ENCODE results near the gene SIPA1L3.

Gene SIPA1L3

DNA sequence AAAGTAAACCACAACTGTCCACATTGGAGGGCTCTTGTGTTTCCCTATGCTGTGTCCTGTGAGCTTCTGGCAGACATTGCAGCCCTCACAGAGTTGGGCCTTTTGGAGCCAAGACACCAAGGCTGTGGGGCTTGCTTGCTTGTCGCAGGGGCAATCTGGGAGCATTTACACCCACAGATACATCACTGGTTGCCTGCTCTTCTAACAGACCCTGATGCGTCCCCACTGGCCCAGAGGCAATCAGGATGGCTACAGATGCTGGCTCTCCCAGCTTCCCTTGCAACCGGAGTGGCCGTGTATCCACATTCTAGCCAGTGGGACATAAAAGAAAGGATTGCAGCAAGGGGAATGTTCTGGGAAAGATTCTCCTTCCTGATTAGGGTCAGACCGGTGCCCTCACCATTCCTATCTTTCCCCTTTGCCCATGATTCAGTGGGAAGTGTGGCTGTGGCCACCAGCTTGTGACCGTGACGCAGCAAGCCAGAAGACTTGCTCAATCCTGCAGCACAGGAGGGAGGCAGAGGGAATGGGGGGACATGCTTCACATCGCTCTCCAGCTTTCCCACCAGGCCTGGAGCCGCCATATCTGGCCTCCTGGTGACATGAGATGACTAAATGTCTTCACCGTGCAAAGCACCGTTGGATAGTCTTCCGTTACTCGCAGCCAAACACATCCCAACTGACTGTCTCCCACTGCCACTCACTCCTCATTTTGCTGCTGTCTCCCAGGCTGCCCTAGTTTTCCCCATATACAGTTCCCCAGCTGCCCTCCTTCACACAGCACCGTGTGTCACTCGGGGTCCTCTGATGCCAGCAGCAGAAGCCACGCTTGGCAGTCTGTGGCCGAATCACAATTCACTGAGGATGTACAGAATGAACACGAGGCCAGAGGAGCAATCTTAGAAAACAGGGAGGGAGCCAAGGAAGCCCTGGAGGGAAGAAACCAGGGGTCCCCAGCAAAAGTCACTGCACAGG is 166.1 kb downstream of the SIPA1L3 start:
- DNase-seq (ENCODE audit: low read depth): no peak
- no peak for TF ChIP-seq CTCF (IDR thresholded peaks at IDR 0.05; ENCODE audit: insufficient read depth, low read depth, low read length, missing control alignments)
- H3K4me3 ChIP-seq (ENCODE audit: low read length): no peak overlapping the region

DNA sequence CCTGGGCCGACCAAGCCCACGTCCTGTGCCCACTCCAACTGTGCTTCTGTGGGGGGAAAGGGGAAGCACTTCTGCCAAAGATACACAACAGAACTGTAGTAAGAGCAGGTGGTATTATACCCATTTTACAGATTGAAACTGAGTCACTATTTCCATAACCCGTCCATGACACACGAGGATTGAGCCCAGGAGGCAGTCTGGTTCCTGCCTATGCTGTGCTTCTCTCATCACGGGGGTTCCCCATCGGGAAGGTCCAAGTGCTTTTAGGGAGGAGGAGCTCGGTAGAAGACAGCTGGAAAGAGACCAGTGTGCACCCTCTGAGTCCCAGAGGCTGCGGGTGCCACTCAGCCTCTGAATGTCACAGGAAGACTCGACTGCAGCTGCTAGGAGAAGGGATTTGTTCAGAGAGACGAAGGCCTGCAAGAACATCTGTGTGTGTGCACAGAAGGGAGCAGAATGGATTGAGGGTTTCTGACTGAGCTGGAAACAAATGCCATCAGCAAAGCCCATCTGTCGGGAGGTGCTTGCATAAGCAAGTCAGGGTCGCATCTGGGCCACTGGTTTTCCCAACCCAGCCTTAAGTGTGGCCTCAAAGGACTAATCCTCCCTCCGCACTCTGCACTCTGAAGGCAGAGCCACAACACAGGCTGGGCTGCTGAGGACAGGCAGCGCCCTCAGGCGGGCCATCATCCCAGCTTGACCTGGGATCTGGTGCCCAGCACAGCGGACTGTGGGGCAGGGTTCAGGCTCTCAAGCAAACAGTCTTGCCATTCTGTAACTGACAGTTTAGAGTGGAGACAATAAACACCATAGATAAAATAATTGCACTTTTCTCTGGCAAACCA is 167.1 kb downstream of the SIPA1L3 start:
- no peak for DNase-seq (ENCODE audit: low read depth)
- TF ChIP-seq CTCF (IDR thresholded peaks at IDR 0.05; ENCODE audit: insufficient read depth, low read depth, low read length, missing control alignments): no peak
- H3K4me3 ChIP-seq (ENCODE audit: low read length): no peak overlapping the region

DNA sequence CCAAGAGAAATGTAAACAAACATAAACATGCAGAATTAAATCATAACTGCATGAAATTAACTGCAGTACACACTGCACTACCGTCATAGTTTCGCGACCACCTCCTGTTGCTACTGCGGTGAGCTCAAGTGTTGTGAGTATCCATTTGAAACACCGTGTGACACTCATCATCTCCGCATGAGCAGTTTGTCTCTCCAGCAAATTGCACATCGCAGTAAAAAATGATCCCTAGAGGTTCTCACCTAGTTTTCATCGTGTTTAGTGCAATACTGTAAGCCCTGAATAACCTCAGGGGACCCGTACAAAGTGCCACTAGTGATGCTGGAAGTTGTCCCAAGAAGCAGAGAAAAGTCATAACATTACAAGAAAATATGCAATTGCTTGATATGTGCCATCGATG is 169.3 kb downstream of the SIPA1L3 start:
- no peak for TF ChIP-seq CTCF (IDR thresholded peaks at IDR 0.05; ENCODE audit: insufficient read depth, low read depth, low read length, missing control alignments)
- H3K4me3 ChIP-seq (ENCODE audit: low read length): no peak overlapping the region
- no peak for DNase-seq (ENCODE audit: low read depth)

- DNase-seq (ENCODE audit: low read depth): no peak
- TF ChIP-seq CTCF (IDR thresholded peaks at IDR 0.05; ENCODE audit: insufficient read depth, low read depth, low read length, missing control alignments): no peak
- H3K4me3 ChIP-seq (ENCODE audit: low read length): no peak overlapping the region
Measured at GRCh38 chr19:38078302-38078930, 171.4 kb downstream of the SIPA1L3 start.

DNA sequence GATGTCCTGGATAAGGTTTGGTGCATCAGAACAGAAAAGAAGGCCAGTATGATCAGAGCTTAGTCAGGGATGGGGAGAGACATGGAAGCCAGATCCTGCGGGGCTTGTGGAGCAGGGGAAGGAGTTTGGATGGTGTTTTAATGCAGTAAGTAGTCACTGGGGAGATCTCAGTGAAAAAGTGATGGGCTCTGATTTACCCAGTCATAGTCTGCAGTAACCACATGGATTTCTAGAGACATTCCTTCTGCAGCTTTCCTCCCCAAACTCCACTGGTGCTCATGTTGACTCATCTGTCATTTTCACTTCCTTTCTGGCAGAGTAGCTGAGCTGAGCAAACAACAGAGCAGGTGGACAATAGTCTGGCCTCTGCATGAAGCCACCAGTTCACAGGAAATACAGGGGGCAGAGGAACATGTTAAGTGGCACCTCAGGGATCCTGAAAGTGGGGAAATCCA is 172.9 kb downstream of the SIPA1L3 start:
- TF ChIP-seq CTCF (IDR thresholded peaks at IDR 0.05; ENCODE audit: insufficient read depth, low read depth, low read length, missing control alignments): no peak
- DNase-seq (ENCODE audit: low read depth): peak; percentile 67
- H3K4me3 ChIP-seq (ENCODE audit: low read length): no peak overlapping the region

DNA sequence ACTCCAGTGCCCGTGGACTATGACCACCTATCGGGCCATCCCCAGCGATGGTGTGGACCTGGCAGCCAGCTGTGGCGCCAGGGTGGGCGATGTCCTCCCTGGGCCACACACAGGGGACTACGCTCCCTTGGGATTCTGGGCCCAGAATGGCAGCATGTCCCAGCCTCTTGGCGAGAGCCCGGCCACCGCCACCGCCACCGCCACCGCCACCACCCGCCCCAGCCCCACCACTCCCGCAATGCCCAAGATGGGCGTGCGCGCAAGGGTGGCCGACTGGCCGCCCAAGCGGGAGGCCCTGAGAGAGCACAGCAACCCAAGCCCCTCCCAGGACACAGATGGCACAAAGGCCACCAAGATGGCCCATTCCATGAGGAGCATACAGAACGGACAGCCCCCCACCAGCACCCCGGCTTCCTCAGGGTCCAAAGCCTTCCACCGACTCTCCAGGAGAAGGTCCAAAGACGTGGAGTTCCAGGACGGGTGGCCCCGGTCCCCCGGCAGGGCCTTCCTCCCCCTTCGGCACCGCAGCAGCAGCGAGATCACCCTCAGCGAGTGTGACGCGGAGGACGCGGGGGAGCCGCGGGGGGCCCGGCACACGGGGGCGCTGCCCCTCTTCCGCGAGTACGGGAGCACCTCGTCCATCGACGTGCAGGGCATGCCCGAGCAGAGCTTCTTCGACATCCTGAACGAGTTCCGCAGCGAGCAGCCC is 174.7 kb downstream of the SIPA1L3 start:
- no peak for TF ChIP-seq CTCF (IDR thresholded peaks at IDR 0.05; ENCODE audit: insufficient read depth, low read depth, low read length, missing control alignments)
- no peak for DNase-seq (ENCODE audit: low read depth)
- no peak overlapping the region for H3K4me3 ChIP-seq (ENCODE audit: low read length)
